IPS-NIHi7 (cell line): ENCODE results near the gene LCN12.

ENCODE experiments used
- DNase-seq: peaks from one replicate; pipeline ENCODE4 v3.0.0; 2012; ENCODE audit warnings: mixed read lengths; ENCODE audit errors: extremely low spot score

The LCN12 gene

GRCh38 chr9:136926749-136927148 is 25.3 kb upstream of the LCN12 start:
- DNase-seq: no peak

GRCh38 chr9:136927343-136928271 is 24.5 kb upstream of the LCN12 start:
- DNase-seq: no peak

GRCh38 chr9:136928591-136928990 is 23.5 kb upstream of the LCN12 start:
- DNase-seq: no peak

- no peak for DNase-seq
These were observed 22.1 kb upstream of the LCN12 start for GRCh38 chr9:136930014-136930413.

- no peak for DNase-seq
These were observed 20.4 kb upstream of the LCN12 start for GRCh38 chr9:136931611-136932130.

- no peak for DNase-seq
These were observed 17.8 kb upstream of the LCN12 start for GRCh38 chr9:136934277-136934676.

GRCh38 chr9:136935651-136936050 is 16.4 kb upstream of the LCN12 start:
- DNase-seq: no peak

- DNase-seq: no peak
These were observed 15.4 kb upstream of the LCN12 start for GRCh38 chr9:136936645-136937170.

GRCh38 chr9:136937186-136938001 is 14.7 kb upstream of the LCN12 start:
- no peak for DNase-seq

- DNase-seq: no peak
These were observed 12.6 kb upstream of the LCN12 start for GRCh38 chr9:136939431-136939995.

GRCh38 chr9:136939996-136940525 is 12.0 kb upstream of the LCN12 start:
- no peak for DNase-seq

GRCh38 chr9:136940526-136941230 is 11.4 kb upstream of the LCN12 start:
- DNase-seq: no peak

GRCh38 chr9:136941231-136942111 is 10.6 kb upstream of the LCN12 start:
- no peak for DNase-seq

- DNase-seq: no peak
These were observed 9.8 kb upstream of the LCN12 start for GRCh38 chr9:136942112-136942880.

GRCh38 chr9:136942881-136943230 is 9.2 kb upstream of the LCN12 start:
- no peak for DNase-seq

GRCh38 chr9:136943291-136944211 is 8.5 kb upstream of the LCN12 start:
- peak; percentile 62 for DNase-seq

GRCh38 chr9:136944212-136944518 is 7.9 kb upstream of the LCN12 start:
- no peak for DNase-seq
